ENCODE results near the gene CXCL10. TPM values are rescaled to one million over a fixed set of nuclear protein-coding genes. Genes with fewer than 3 reads are reported as not detected.

The CXCL10 gene
- total RNA-seq, 1 experiment from 2014 or later = not detected

- ATAC-seq (no peak), DNase-seq (ENCODE audit: low read depth, low spot score) (no peak)
- no peak overlapping the region for H3K27ac ChIP-seq (ENCODE audit: low read length)
- no peaks in the 10 kb centered on the region for H3K27me3 ChIP-seq (ENCODE audit: control insufficient read depth, insufficient read depth, low read length)
- no peaks in the 10 kb centered on the region for H3K4me1 ChIP-seq (ENCODE audit: control insufficient read depth, insufficient read depth, low read length)
- H3K36me3 ChIP-seq (ENCODE audit: control insufficient read depth, insufficient read depth, low read length) = peaks cover 17% of the 10 kb centered on the region
- H3K9me3 ChIP-seq (ENCODE audit: control insufficient read depth, insufficient read depth, low read depth, low read length) = no peaks in the 10 kb centered on the region
- ChIA-PET POLR2A (no interaction called here), CTCF (no interaction called here)
- BruUV-seq (replicated peaks) = no TSS peak
- in situ Hi-C loops (cut with HindIII; ENCODE audit: low pct_unique_long_range_greater_than_20kb, low sequenced_read_pairs) = no loop called here
- TF ChIP-seq TCF7L2 (IDR thresholded peaks at IDR 0.05; ENCODE audit: low read depth, low read length) (no peak), POLR2AphosphoS5 (IDR thresholded peaks at IDR 0.05; ENCODE audit: low read depth, low read length) (no peak), REST (IDR thresholded peaks at IDR 0.05; ENCODE audit: insufficient read depth in 1 of 2, low read depth in 2 of 2, low read length in 1 of 2) (no peak), SIN3A (IDR thresholded peaks at IDR 0.05; ENCODE audit: borderline replicate concordance, insufficient read depth, low read depth, low read length) (no peak), CTCF (IDR thresholded peaks at IDR 0.05) (no peak)
- intact Hi-C loops (cut with micrococcal nuclease; ENCODE audit: unreplicated experiment) = no loop called here
- no peak overlapping the region for H3K4me3 ChIP-seq (ENCODE audit: low read depth in 2 of 2, low read length in 2 of 2)
Observed at GRCh38 chr4:75980576-75980975, 42.7 kb downstream of the CXCL10 start.

- H3K27ac ChIP-seq (ENCODE audit: low read length) = no peak overlapping the region
- H3K4me3 ChIP-seq (ENCODE audit: low read depth in 2 of 2, low read length in 2 of 2) = no peak overlapping the region
- DNase-seq (ENCODE audit: low read depth, low spot score) = no peak
- peaks cover 38% of the 10 kb centered on the region for H3K36me3 ChIP-seq (ENCODE audit: control insufficient read depth, insufficient read depth, low read length)
- H3K27me3 ChIP-seq (ENCODE audit: control insufficient read depth, insufficient read depth, low read length) = no peaks in the 10 kb centered on the region
- in situ Hi-C loops (cut with HindIII; ENCODE audit: low pct_unique_long_range_greater_than_20kb, low sequenced_read_pairs) = no loop called here
- ChIA-PET CTCF (no interaction called here), POLR2A (no interaction called here)
- intact Hi-C loops (cut with micrococcal nuclease; ENCODE audit: unreplicated experiment) = no loop called here
- no peaks in the 10 kb centered on the region for H3K4me1 ChIP-seq (ENCODE audit: control insufficient read depth, insufficient read depth, low read length)
- no peaks in the 10 kb centered on the region for H3K9me3 ChIP-seq (ENCODE audit: control insufficient read depth, insufficient read depth, low read depth, low read length)
- no peak for ATAC-seq
- TF ChIP-seq REST (IDR thresholded peaks at IDR 0.05; ENCODE audit: insufficient read depth in 1 of 2, low read depth in 2 of 2, low read length in 1 of 2) (no peak), TCF7L2 (IDR thresholded peaks at IDR 0.05; ENCODE audit: low read depth, low read length) (no peak)
- no TSS peak for BruUV-seq (replicated peaks)
Observed at GRCh38 chr4:75976177-75976576, 47.1 kb downstream of the CXCL10 start.

All from Panc1 (cell line).